H9 (cell line): ENCODE measurements around the gene CADPS2. TPM values are rescaled to one million over a fixed set of nuclear protein-coding genes. Genes with fewer than 3 reads are reported as not detected.

Experiments
- DNase-seq: peaks from one replicate; pipeline ENCODE4 v3.0.0-alpha.2; 2017
- H2AFZ ChIP-seq: one replicate; pipeline ENCODE4 v1.6.1; 2013; ENCODE audit warnings: mild to moderate bottlenecking, low read length, control low read depth, moderate library complexity
- H2AK5ac ChIP-seq: 2 replicates; pipeline ENCODE4 v1.6.1; 2013; ENCODE audit warnings: low read length, control low read depth, mixed read lengths; ENCODE audit not compliant: insufficient read length
- H2BK120ac ChIP-seq: one replicate; pipeline ENCODE4 v1.6.1; 2013; ENCODE audit warnings: low read depth, mild to moderate bottlenecking, low read length, control low read depth, inconsistent platforms; ENCODE audit not compliant: poor library complexity, severe bottlenecking
- H2BK12ac ChIP-seq: 2 replicates; pipeline ENCODE4 v1.6.1; 2013; ENCODE audit warnings: low read length, control low read depth, mixed read lengths, low read depth; ENCODE audit not compliant: insufficient read length
- H2BK15ac ChIP-seq: 2 replicates; pipeline ENCODE4 v1.6.1; 2013; ENCODE audit warnings: low read depth, low read length, control low read depth
- H2BK20ac ChIP-seq: one replicate; pipeline ENCODE4 v1.6.1; 2013; ENCODE audit warnings: low read depth, mild to moderate bottlenecking, low read length, control low read depth, inconsistent platforms; ENCODE audit not compliant: poor library complexity, severe bottlenecking
- H2BK5ac ChIP-seq: 2 replicates; pipeline ENCODE4 v1.6.1; 2013; ENCODE audit warnings: low read length, control low read depth, mixed read lengths; ENCODE audit not compliant: insufficient read length
- H3K14ac ChIP-seq: 2 replicates; pipeline ENCODE4 v1.6.1; 2013; ENCODE audit warnings: low read length, control low read depth; ENCODE audit not compliant: insufficient read depth
- H3K18ac ChIP-seq: 2 replicates; pipeline ENCODE4 v1.6.1; 2013; ENCODE audit warnings: low read depth, mild to moderate bottlenecking, mixed read lengths, low read length, control low read depth; ENCODE audit not compliant: insufficient read length
- H3K23ac ChIP-seq: 2 replicates; pipeline ENCODE4 v1.6.1; 2013; ENCODE audit warnings: low read length, control low read depth, mixed read lengths, low read depth; ENCODE audit not compliant: insufficient read length
- H3K23me2 ChIP-seq: 2 replicates; pipeline ENCODE4 v1.6.1; 2013; ENCODE audit warnings: low read depth, mild to moderate bottlenecking, mixed read lengths, low read length, control low read depth; ENCODE audit not compliant: insufficient read length, poor library complexity, severe bottlenecking
- H3K27ac ChIP-seq: 2 replicates; pipeline ENCODE4 v1.5.1; 2013; ENCODE audit warnings: low read length, control low read depth, mixed read lengths, low read depth; ENCODE audit not compliant: insufficient read length
- H3K27me3 ChIP-seq: 2 replicates; pipeline ENCODE4 v1.6.1; 2013; ENCODE audit warnings: low read length, control low read depth, inconsistent platforms; ENCODE audit not compliant: insufficient read depth
- H3K4ac ChIP-seq: 2 replicates; pipeline ENCODE4 v1.6.1; 2013; ENCODE audit warnings: low read depth, mild to moderate bottlenecking, control low read depth, inconsistent platforms, low read length, moderate library complexity
- H3K4me1 ChIP-seq: 2 replicates; pipeline ENCODE4 v1.6.1; 2013; ENCODE audit warnings: low read length, control low read depth, inconsistent platforms; ENCODE audit not compliant: insufficient read depth
- H3K4me2 ChIP-seq: 2 replicates; pipeline ENCODE4 v1.6.1; 2013; ENCODE audit warnings: low read length, control low read depth, mixed read lengths; ENCODE audit not compliant: insufficient read length, insufficient read depth
- H3K56ac ChIP-seq: 2 replicates; pipeline ENCODE4 v1.6.1; 2013; ENCODE audit warnings: low read depth, mild to moderate bottlenecking, mixed read lengths, low read length, control low read depth; ENCODE audit not compliant: insufficient read length
- H3K79me1 ChIP-seq: 2 replicates; pipeline ENCODE4 v1.6.1; 2013; ENCODE audit warnings: low read depth, mild to moderate bottlenecking, moderate library complexity, low read length, control low read depth, inconsistent platforms; ENCODE audit not compliant: insufficient read depth, poor library complexity, severe bottlenecking
- H3K79me2 ChIP-seq: 2 replicates; pipeline ENCODE4 v1.6.1; 2013; ENCODE audit warnings: low read length, control low read depth, inconsistent platforms; ENCODE audit not compliant: insufficient read depth
- H3K9ac ChIP-seq: 2 replicates; pipeline ENCODE4 v1.6.1; 2013; ENCODE audit warnings: low read length, control low read depth, mixed read lengths; ENCODE audit not compliant: insufficient read length; ENCODE audit errors: extremely low read depth
- H3K9me3 ChIP-seq: one replicate; pipeline ENCODE4 v1.6.1; 2013; ENCODE audit warnings: low read depth, low read length, inconsistent platforms; ENCODE audit not compliant: control insufficient read depth
- H3T11ph ChIP-seq: one replicate; pipeline ENCODE4 v1.6.1; 2013; ENCODE audit warnings: mild to moderate bottlenecking, low read length, control low read depth, inconsistent platforms
- H4K20me1 ChIP-seq: one replicate; pipeline ENCODE4 v1.6.1; 2013; ENCODE audit not compliant: control insufficient read depth, insufficient read length, insufficient read depth
- H4K5ac ChIP-seq: 2 replicates; pipeline ENCODE4 v1.6.1; 2013; ENCODE audit warnings: low read depth, mild to moderate bottlenecking, mixed read lengths, low read length, control low read depth; ENCODE audit not compliant: insufficient read length
- H4K8ac ChIP-seq: replicated peaks from 2 replicates; pipeline ENCODE4 v1.6.1; 2013; ENCODE audit warnings: low read length, control low read depth, mixed read lengths, low read depth; ENCODE audit not compliant: insufficient read length
- H4K91ac ChIP-seq: 2 replicates; pipeline ENCODE4 v1.6.1; 2013; ENCODE audit warnings: low read depth, mild to moderate bottlenecking, moderate library complexity, mixed read lengths, low read length, control low read depth; ENCODE audit not compliant: insufficient read length
- H3K27ac Mint-ChIP-seq, 3 experiments: 2 replicates in 2 of 3; 3 replicates in 1 of 3; pipeline ENCODE4 v1.8.0; 2020 to 2021; ENCODE audit warnings: mixed read lengths in 3 of 3, mild to moderate bottlenecking in 1 of 3, moderate library complexity in 1 of 3
- H3K27me3 Mint-ChIP-seq: 2 replicates; pipeline ENCODE4 v1.8.0; 2021; ENCODE audit warnings: low read depth, mild to moderate bottlenecking, moderate library complexity, mixed read lengths
- H3K36me3 Mint-ChIP-seq, 3 experiments: 2 replicates in 2 of 3; 3 replicates in 1 of 3; pipeline ENCODE4 v1.8.0; 2020 to 2021; ENCODE audit warnings: low read depth in 3 of 3, mixed read lengths in 3 of 3; ENCODE audit not compliant: insufficient read depth in 1 of 3
- H3K4me1 Mint-ChIP-seq, 2 experiments: 2 replicates each; pipeline ENCODE4 v1.8.0; 2020; ENCODE audit warnings: mixed read lengths in 2 of 2
- H3K4me3 Mint-ChIP-seq, 2 experiments: 2 replicates in 1 of 2; 3 replicates in 1 of 2; pipeline ENCODE4 v1.8.0; 2020 to 2021; ENCODE audit warnings: mild to moderate bottlenecking in 2 of 2, mixed read lengths in 2 of 2, moderate library complexity in 1 of 2
- H3K9me3 Mint-ChIP-seq, 2 experiments: 2 replicates in 1 of 2; 3 replicates in 1 of 2; pipeline ENCODE4 v1.8.0; 2020; ENCODE audit warnings: mild to moderate bottlenecking in 2 of 2, mixed read lengths in 2 of 2, moderate library complexity in 1 of 2
- WGBS: extraction: QIAGEN DNeasy Blood & Tissue Kit; methylation state at CpG from one replicate; pipeline ENCODE4 v1.1.7; 2013; ENCODE audit warnings: missing lambda C conversion rate, low lambda C conversion rate, mixed read lengths; ENCODE audit not compliant: insufficient read length; ENCODE audit errors: extremely low coverage; 5-methylcytosine and 5-hydroxymethylcytosine counted together
- total RNA-seq: library from RNA; stranded (reverse); gene quantifications from 2 replicates; pipeline ENCODE4 v1.2.1, GENCODE V29; 2021
- TF ChIP-seq, protein P1 (sequence below): fragments of 200-600 bp; sonication (generic); conservative IDR thresholded peaks from 3 replicates; pipeline ENCODE4 v1.8.0; 2021; ENCODE audit warnings: antibody characterized with exemption, mild to moderate bottlenecking

Gene CADPS2
- total RNA-seq, 1 experiment from 2014 or later: 7.1 TPM

DNA sequence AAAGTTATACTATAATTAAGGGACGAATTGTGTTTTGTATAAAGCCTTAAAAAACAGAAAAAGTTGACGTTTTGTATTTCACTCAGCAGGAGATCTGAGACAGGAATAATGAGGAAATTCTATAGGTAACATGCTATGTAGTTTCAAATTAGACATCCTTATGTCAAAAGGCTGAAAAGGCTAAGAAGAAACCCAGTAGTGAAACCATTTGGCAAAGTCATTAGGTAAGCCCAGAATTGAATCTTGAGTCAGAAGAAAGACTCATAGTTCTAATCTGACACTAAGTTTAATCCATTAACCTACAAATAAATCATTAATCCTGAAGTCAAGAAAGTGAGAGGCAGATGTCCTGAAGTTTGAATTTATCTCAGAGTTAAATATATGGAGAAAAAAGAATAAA, 266.6 kb downstream of the CADPS2 start:
- Histone ChIP-seq H2BK120ac (no peak overlapping the region), H3K27me3 (no peaks in the 10 kb centered on the region), H2BK15ac (no peak overlapping the region), H3K56ac (no peak overlapping the region), H2AK5ac (no peak overlapping the region), H4K5ac (no peak overlapping the region), H3K79me1 (no peaks in the 10 kb centered on the region), H2BK5ac (no peak overlapping the region), H2BK20ac (no peak overlapping the region), H2BK12ac (no peak overlapping the region), H4K20me1 (no peaks in the 10 kb centered on the region), H3K4me1 (peaks cover 2% of the 10 kb centered on the region; the same call in 1 of the 2 replicates), H2AFZ (no peak overlapping the region), H4K8ac (no peak overlapping the region), H3K18ac (no peak overlapping the region), H3K79me2 (no peaks in the 10 kb centered on the region), H4K91ac (no peak overlapping the region), H3K4ac (no peak overlapping the region), H3K23ac (no peak overlapping the region), H3K14ac (no peak overlapping the region), H3K9me3 (no peaks in the 10 kb centered on the region), H3K9ac (no peak overlapping the region), H3K27ac (no peak overlapping the region), H3T11ph (no peak overlapping the region), H3K23me2 (no peaks in the 10 kb centered on the region), H3K4me2 (no peak overlapping the region)
- no peak overlapping the region for H3K4me3 Mint-ChIP-seq
- TF ChIP-seq, protein P1, sequence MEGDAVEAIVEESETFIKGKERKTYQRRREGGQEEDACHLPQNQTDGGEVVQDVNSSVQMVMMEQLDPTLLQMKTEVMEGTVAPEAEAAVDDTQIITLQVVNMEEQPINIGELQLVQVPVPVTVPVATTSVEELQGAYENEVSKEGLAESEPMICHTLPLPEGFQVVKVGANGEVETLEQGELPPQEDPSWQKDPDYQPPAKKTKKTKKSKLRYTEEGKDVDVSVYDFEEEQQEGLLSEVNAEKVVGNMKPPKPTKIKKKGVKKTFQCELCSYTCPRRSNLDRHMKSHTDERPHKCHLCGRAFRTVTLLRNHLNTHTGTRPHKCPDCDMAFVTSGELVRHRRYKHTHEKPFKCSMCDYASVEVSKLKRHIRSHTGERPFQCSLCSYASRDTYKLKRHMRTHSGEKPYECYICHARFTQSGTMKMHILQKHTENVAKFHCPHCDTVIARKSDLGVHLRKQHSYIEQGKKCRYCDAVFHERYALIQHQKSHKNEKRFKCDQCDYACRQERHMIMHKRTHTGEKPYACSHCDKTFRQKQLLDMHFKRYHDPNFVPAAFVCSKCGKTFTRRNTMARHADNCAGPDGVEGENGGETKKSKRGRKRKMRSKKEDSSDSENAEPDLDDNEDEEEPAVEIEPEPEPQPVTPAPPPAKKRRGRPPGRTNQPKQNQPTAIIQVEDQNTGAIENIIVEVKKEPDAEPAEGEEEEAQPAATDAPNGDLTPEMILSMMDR: no peak
- H3K36me3 Mint-ChIP-seq: no peaks in the 10 kb centered on the region
- H3K9me3 Mint-ChIP-seq: no peaks in the 10 kb centered on the region
- H3K4me1 Mint-ChIP-seq: no peaks in the 10 kb centered on the region; a peak in 1 of 4 replicates
- H3K27ac Mint-ChIP-seq: no peak overlapping the region
- no peaks in the 10 kb centered on the region for H3K27me3 Mint-ChIP-seq
- WGBS: no CpG with 5 or more reads among the region's 2 CpGs
- no peak for DNase-seq
